ENCODE measurements around the gene KCNQ1. TPM values are rescaled to one million over a fixed set of nuclear protein-coding genes. Genes with fewer than 3 reads are reported as not detected.
A peak's percentile ranks its signal among the peaks of the same experiment; 100 is the strongest.

Gene KCNQ1
- total and polyA plus RNA-seq, 2 donors (not counting 1 experiment from before 2014, with no cell fraction given): 21.5 to 28.8 TPM

DNA sequence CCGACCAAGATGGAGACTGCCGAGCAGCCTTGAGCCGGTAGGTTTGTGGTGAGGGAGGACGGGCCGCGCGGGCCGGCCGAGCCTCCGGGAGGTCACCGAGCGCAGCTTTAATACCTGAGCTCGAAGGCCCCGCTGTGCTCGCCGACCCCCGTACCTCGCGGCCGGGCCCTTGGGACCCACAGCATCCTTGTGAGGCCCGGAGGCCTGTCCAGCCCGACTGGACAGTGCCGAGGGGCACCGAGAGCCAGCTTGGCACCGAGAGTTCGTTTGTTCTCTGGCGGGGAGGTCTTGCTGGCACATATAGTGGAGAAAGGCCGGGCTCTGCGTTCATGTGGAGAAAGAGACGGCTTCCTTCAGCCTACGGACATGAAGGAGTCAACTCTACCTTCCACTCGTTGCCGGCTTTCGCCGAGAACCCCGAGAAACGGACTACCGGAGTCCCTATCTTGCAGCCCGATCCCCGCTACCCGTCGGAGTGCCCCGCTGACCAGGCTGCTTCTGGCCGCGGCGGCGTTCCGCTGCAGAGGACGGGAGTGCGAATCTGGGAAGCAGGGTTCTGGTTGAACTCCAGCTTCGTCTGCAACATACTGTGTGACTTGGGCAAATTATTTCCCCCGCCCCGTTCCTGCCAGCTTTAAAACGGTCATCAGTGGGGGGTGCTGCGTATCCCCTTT lies 43.9 kb upstream of the KCNQ1 start:
- H3K9ac ChIP-seq (ENCODE audit: low read length): peak overlapping the region; percentile 99
- peak overlapping the region; percentile 79 to 93 for H3K27ac ChIP-seq (ENCODE audit: low read length in 2 of 2)
- H3K4me3 ChIP-seq (ENCODE audit: control extremely low read depth in 1 of 5, extremely low read depth in 1 of 5, insufficient read depth in 1 of 5, low read depth in 2 of 5, low read length in 4 of 5): peak overlapping the region; percentile 82 to 100 (median 95)
- no peak for TF ChIP-seq EZH2 (IDR thresholded peaks at IDR 0.05; ENCODE audit: borderline replicate concordance, insufficient read depth, low read depth, low read length, poor library complexity, severe bottlenecking)
- no peak for TF ChIP-seq CTCF (IDR thresholded peaks at IDR 0.05)
- Mint-ChIP-seq H3K27me3 (no peaks in the 10 kb centered on the region), H3K4me1 (peaks cover 23% of the 10 kb centered on the region), H3K4me3 (peak overlapping the region; percentile 90), H3K9me3 (ENCODE audit: insufficient read depth) (no peaks in the 10 kb centered on the region), H3K27ac (peak overlapping the region; percentile 98)
- H2AFZ ChIP-seq (ENCODE audit: insufficient read depth, low read depth, low read length, poor library complexity, severe bottlenecking): peak overlapping the region; percentile 92
- peak overlapping the region; percentile 85 for H3K4me2 ChIP-seq (replicated peaks; ENCODE audit: low read depth, low read length, poor library complexity, severe bottlenecking)
- H3K4me1 ChIP-seq (ENCODE audit: control insufficient read depth in 2 of 2, insufficient read depth in 2 of 2, low read length in 2 of 2): peaks cover 19 to 33% of the 10 kb centered on the region in 2 donors
- no peaks in the 10 kb centered on the region for H3K9me3 ChIP-seq (ENCODE audit: control extremely low read depth in 1 of 3, control insufficient read depth in 2 of 3, insufficient read depth in 1 of 3, low read length in 2 of 3)
- ChIA-PET POLR2A (interaction anchor here (0.6 to 3.4 kb wide), 15 partner anchors 15 to 1966 kb away, joined by 3 to 42 read pairs (median 6); partner anchors contain the start of genes C11orf21, CD81, KCNQ1 and TRPM5), CTCF (interaction anchor here (0.6 to 8.4 kb wide), 16 partner anchors 9 to 978 kb away, joined by 3 to 78 read pairs (median 4); partner anchors contain the start of gene ZNF195)
- peaks cover 37% of the 10 kb centered on the region for H4K20me1 ChIP-seq (ENCODE audit: control insufficient read depth, insufficient read depth, low read length, poor library complexity, severe bottlenecking)
- ATAC-seq (ENCODE audit: low read depth) (no peak), DNase-seq (no peak)
- H3K36me3 ChIP-seq (replicated peaks in 1 of 2; ENCODE audit: control extremely low read depth in 1 of 2, control insufficient read depth in 1 of 2, extremely low read depth in 1 of 2, insufficient read depth in 2 of 2, low read length in 1 of 2): peaks cover 0 to 48% of the 10 kb centered on the region in 2 experiments
- peaks cover 37% of the 10 kb centered on the region for H3K79me2 ChIP-seq (ENCODE audit: control insufficient read depth, insufficient read depth, low read length)
- H3K27me3 ChIP-seq (replicated peaks in 1 of 4; ENCODE audit: control extremely low read depth in 1 of 4, control insufficient read depth in 3 of 4, insufficient read depth in 4 of 4, low read length in 3 of 4): no peaks in the 10 kb centered on the region
- intact Hi-C loops (cut with micrococcal nuclease): loop anchor here (1.0 to 5.0 kb wide), 8 partner anchors 17 to 1704 kb away; partner anchors contain the start of genes CD81, DEAF1, LSP1 and NAP1L4
- under 1% methylated on average over 55 of the region's 55 CpGs for WGBS (ENCODE audit: insufficient coverage)

Data from B cell (primary cell).